HG03064 (cell line): ENCODE data around the gene ANKZF1.

Experiments used
- ATAC-seq: cut with Tn5 transposase; IDR thresholded peaks from one replicate; pipeline ENCODE4 v1.9.1; 2021; ENCODE audit warnings: low read depth; ENCODE audit not compliant: unreplicated experiment

ANKZF1 gene

GRCh38 chr2:219225350-219225749 lies 4.3 kb upstream of the ANKZF1 start:
- ATAC-seq = no peak

DNA sequence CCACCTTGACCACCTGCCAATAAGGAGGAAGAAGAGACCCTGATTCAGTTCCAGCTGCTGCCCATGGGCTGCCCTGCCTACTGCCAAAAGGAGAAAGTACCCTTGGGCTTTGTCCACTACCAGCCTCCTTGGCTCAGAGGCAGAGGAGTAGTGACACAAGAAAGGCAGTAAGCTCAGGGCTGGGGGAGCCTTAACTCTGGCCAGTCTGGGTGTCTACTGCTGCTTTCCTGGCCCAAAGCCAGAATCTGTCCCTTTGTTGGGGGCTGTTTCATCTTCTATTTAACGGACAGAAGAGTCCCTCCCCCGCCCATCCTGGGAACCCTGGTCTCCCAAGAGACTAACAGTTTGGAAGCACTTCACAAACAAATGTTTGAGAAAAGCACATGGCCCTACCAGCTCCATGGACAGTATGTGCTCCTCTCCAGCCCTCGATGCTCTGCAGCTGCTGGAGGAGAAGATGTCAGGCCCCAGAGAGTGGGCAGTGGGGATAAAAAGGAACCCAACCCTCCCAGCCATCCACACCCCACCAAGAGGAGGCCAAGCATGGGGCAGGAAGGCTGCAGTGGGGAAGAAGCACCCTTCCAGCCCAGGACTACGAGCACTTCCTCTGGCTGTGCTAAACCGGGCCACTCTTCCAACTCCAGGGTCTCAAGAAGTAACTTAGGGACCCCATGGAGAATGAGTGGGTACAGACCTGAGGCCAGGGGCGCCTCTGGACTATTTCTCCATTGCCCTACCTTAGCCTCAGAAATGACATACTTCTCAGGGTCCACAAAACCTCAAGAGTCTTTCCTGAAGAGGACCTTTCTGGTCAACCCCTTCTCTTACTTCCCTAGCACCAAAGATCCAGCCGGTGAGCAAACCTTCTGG lies 1.3 kb upstream of the ANKZF1 start:
- no peak for ATAC-seq

DNA sequence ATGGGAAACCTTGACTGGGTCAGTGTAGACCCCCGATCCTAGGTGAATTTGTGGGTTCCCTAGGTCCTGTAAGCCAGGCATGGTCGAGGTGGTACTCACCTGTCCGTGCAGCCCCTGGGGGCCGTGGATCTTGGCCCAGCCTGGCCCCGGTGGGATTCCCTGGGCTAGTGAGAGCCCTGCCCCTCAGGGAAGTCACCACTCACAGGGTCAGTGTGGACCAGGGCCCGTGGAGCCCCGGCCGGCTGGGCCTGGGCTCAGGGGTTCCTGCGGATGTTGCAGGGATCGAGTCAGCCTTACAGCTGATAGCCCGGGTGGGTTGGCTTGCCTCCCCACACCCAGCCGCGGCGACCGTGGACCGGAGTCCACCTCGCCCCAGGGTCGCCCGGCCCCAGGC lies 698 bp upstream of the ANKZF1 start:
- no peak for ATAC-seq

- no peak for ATAC-seq
Measured at GRCh38 chr2:219230059-219230540, 494 bp downstream of the ANKZF1 start.

- no peak for ATAC-seq
Measured at GRCh38 chr2:219234331-219234730, 4.7 kb downstream of the ANKZF1 start.

- no peak for ATAC-seq
Measured at GRCh38 chr2:219243291-219243761, 13.7 kb downstream of the ANKZF1 start.

DNA sequence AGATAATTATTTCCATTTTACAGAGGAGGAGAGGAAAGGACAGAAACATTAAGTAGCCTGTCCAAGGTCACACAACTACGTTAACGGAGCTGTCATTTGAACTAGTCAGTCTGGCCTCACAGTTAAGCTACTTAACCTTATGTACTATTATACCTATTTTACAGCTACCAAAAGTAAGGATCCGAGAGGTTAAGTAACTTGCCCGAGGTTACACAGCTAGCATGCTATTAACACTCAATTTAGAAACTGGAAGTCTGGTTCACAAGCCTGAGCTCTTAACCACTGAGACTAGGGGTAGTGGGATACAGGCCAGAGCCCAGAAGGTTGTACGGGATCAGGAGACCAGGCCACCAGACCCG lies 15.2 kb downstream of the ANKZF1 start:
- ATAC-seq = no peak

- ATAC-seq = peak; percentile 54
Measured at GRCh38 chr2:219245148-219245898, 15.7 kb downstream of the ANKZF1 start, which contains the start of the genes GLB1L and STK16. Gene GLB1L (minus strand): TSS chr2:219245444. CDS start chr2:219243573, 1,871 bp downstream. Gene STK16 (plus strand): TSS chr2:219245479. CDS start chr2:219246000, 521 bp downstream.

DNA sequence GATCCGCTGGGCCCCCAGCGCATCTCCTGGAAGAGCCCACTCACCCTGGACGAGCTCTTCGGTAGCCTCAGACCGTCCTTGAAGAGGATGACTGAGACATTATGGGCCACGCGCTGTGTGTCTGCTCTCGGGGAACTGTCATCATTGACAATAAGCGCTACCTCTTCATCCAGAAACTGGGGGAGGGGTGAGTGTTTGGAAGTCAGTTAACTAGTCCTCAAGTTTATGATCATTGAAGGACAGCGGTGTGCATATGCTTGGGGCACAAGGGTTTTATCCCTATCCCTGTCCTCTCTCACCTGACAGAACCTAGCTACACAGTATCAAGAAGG lies 16.3 kb downstream of the ANKZF1 start:
- no peak for ATAC-seq

- no peak for ATAC-seq
Measured at GRCh38 chr2:219246559-219246958, 17.0 kb downstream of the ANKZF1 start.

DNA sequence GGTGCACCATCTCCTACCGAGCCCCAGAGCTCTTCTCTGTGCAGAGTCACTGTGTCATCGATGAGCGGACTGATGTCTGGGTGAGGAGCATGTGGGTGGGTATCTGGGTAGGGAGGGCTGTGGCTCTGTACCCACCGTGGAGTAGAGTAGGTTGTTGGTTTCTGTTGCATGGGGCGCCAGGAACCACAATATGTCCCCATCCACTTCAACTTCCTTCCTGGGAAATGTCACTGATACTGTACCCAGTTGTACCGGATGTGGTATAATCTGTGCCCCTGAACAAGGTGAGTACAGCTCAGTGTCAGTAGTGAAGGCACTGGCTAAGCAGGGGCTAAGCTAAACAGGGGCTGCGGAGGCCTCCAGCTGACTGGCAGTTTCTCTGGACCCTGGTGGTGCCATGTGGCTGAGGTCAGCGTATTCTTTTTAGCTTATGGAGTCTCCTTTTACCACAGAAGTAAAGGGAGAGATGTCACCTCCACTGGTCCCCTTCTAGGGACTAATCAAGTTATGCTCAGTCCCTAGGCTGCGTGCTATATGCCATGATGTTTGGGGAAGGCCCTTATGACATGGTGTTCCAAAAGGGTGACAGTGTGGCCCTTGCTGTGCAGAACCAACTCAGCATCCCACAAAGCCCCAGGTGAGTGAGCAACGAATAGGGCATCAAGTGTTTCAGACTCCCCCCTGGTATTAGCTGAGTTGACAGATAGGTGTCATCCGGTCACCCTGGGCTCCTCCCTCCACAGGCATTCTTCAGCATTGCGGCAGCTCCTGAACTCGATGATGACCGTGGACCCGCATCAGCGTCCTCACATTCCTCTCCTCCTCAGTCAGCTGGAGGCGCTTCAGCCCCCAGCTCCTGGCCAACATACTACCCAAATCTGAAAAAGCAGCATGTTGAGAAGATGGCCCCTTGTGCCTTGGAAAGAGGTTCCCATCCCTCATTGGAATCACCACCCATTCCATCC lies 18.4 kb downstream of the ANKZF1 start:
- no peak for ATAC-seq

- no peak for ATAC-seq
Measured at GRCh38 chr2:219248845-219249202, 19.2 kb downstream of the ANKZF1 start.

DNA sequence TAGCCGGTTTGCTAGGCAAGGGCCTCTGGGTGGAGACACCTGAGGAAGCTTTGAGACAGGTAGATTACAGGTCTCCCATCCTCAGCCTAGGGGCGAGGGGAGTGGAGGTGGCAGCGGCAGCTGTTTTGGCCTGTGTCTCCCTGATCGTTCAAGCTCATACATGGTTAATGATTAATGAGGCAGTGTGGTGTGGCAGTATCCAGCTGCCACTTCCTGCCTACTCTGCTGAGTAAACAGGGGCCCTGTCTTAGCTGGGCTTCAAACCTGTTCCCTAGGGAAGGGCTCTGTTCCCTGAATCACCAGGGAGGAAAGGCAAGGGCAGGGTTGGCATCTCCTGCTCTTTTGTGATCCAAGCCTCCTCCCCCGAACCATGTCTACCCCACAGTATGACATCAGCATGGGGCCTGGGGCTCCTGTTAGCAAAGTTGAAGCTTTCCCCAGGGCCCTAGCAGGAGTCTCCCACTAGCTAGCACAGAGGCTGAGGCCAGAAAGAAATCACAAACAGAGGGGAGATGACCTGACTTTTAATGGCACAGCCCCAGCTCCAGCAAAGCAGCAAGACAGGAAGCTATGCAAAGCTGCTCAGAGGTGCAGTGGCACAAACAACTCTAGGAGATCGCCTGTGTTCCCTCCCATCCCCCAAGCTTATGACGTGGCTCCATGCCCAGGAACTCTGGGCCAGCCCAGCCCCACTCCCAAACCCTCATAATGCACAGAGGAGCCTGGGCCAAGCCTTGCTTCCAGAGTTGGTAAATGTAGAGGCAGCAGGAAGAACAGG lies 19.8 kb downstream of the ANKZF1 start:
- peak; percentile 49 for ATAC-seq

DNA sequence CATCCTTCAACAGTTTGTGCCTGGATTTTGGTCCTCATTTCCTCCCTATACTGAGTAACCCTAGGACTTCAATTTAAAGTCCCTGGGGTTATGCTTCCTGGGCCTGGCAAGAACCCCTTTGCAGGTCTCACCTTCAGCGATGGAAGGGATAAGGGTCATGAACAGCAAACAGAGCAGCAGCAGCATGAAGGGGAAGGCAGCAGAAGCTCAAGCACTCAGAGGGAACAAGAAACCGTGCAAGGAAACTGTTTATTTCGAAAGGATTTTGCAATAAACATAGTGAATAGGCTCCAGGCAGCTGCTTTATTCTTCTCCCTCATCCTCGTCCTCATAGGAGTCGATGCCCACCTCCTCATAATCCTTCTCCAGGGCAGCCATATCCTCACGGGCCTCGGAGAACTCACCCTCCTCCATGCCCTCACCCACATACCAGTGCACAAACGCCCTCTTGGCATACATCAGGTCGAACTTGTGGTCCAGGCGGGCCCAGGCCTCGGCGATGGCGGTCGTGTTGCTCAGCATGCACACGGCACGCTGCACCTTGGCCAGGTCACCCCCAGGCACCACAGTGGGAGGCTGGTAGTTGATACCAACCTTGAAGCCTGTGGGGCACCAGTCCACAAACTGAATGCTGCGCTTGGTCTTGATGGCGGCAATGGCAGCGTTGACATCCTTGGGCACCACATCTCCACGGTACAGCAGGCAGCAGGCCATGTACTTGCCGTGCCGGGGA lies 20.6 kb downstream of the ANKZF1 start:
- ATAC-seq = no peak

DNA sequence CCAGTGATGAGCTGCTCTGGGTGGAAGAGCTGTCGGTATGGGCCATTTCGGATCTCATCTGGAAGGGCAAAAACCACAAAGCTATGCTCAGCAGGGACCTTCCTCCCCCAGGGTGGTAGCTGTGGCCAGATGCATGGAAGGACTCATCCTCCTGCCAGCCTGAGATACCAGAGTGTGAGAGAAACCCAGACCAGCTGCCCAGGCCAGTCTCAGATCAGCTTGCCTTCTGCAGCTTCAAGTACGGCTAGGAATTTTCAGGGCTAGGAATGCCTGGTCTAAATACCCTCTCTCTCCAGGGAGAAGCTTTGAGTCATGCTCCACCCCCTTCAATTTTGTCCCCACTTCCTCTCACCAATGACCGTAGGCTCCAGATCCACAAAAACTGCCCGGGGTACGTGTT lies 22.1 kb downstream of the ANKZF1 start:
- ATAC-seq = no peak

- no peak for ATAC-seq
Measured at GRCh38 chr2:219252084-219252483, 22.5 kb downstream of the ANKZF1 start.

- ATAC-seq = no peak
Measured at GRCh38 chr2:219252570-219252899, 22.9 kb downstream of the ANKZF1 start.

GRCh38 chr2:219252900-219253752 lies 23.5 kb downstream of the ANKZF1 start, which contains the start of gene TUBA4B:
Gene TUBA4B (plus strand): TSS chr2:219253243. CDS start chr2:219253408, 165 bp downstream.
- peak; percentile 11 for ATAC-seq
